Measurements from ENCODE around the gene MAMSTR.
A peak's percentile ranks its signal among the peaks of the same experiment; 100 is the strongest.

Gene MAMSTR

DNA sequence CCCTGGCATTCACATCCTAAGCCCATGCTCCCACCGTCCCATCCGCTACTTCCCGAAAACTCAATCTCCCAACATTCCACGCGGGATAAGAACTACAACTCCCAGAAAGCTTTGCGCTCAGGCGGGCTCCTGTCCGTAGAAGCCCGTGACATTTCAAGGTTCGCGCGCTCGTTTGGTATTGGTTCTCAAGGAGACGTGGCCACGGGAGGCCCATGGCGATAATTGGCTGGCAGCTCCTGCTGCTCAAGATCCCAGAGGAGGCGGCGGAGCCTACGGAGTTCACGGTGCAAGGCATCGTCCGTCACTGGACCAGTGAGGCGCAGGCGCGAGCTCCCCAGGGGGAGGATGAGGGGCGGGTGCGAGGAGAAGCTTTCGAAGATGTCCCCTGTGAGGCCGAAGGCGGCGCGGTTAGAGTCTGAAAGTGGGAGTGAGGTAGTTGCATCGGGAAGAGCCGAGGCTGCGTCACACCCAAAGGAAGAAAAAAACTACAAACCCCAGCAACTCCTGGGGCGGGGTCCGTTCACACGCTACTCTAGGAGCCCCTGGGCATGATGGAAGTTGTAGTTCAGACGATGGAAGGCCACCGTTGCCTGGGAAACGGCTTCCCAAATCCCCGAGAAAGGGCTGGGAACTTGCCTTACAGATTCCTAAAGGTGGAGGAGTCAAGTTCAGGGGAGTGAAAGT is 1.2 kb upstream of the MAMSTR start (continued):
- peak; percentile 68 for TF ChIP-seq ZBTB20 (tag by site-specific recombination; IDR thresholded peaks at IDR 0.05)
- peak; percentile 41; the same call in 1 of the 2 replicates for TF ChIP-seq KLF9 (tag by site-specific recombination; IDR thresholded peaks at IDR 0.05; ENCODE audit: low read depth)
- no peak for TF ChIP-seq ZNF239 (tag by site-specific recombination; IDR thresholded peaks at IDR 0.05)
- TF ChIP-seq ZNF184 (tag by site-specific recombination; IDR thresholded peaks at IDR 0.05), result no peak
- TF ChIP-seq RBAK (tag by site-specific recombination; IDR thresholded peaks at IDR 0.05), result no peak
- no peak for TF ChIP-seq ZNF138 (tag by site-specific recombination; IDR thresholded peaks at IDR 0.05; ENCODE audit: borderline replicate concordance)
- TF ChIP-seq ZNF561 (tag by site-specific recombination; IDR thresholded peaks at IDR 0.05; ENCODE audit: borderline replicate concordance), result 0 out of 2 replicates have a peak, but pooled peaks have one; percentile 56
- TF ChIP-seq ZNF76 (tag by site-specific recombination; IDR thresholded peaks at IDR 0.05; ENCODE audit: borderline replicate concordance, low read depth), result peak; percentile 95
- no peak for TF ChIP-seq ZNF585B (tag by site-specific recombination; IDR thresholded peaks at IDR 0.05)
- TF ChIP-seq KLF8 (tag by site-specific recombination; IDR thresholded peaks at IDR 0.05), result peak; percentile 88
- TF ChIP-seq, protein P1, sequence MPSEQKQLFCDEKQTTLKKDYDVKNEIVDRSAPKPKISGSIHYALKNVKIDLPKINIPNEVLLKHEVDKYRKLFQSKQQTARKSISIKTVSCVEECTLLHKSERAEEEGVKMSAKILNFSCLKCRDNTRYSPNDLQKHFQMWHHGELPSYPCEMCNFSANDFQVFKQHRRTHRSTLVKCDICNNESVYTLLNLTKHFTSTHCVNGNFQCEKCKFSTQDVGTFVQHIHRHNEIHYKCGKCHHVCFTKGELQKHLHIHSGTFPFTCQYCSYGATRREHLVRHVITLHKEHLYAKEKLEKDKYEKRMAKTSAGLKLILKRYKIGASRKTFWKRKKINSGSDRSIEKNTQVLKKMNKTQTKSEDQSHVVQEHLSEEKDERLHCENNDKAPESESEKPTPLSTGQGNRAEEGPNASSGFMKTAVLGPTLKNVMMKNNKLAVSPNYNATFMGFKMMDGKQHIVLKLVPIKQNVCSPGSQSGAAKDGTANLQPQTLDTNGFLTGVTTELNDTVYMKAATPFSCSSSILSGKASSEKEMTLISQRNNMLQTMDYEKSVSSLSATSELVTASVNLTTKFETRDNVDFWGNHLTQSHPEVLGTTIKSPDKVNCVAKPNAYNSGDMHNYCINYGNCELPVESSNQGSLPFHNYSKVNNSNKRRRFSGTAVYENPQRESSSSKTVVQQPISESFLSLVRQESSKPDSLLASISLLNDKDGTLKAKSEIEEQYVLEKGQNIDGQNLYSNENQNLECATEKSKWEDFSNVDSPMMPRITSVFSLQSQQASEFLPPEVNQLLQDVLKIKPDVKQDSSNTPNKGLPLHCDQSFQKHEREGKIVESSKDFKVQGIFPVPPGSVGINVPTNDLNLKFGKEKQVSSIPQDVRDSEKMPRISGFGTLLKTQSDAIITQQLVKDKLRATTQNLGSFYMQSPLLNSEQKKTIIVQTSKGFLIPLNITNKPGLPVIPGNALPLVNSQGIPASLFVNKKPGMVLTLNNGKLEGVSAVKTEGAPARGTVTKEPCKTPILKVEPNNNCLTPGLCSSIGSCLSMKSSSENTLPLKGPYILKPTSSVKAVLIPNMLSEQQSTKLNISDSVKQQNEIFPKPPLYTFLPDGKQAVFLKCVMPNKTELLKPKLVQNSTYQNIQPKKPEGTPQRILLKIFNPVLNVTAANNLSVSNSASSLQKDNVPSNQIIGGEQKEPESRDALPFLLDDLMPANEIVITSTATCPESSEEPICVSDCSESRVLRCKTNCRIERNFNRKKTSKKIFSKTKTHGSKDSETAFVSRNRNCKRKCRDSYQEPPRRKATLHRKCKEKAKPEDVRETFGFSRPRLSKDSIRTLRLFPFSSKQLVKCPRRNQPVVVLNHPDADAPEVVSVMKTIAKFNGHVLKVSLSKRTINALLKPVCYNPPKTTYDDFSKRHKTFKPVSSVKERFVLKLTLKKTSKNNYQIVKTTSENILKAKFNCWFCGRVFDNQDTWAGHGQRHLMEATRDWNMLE (tag by site-specific recombination; conservative IDR thresholded peaks at IDR 0.05; ENCODE audit: low read depth), result 0 out of 2 replicates have a peak, but pooled peaks have one; percentile 35
- no peak for TF ChIP-seq ZNF37A (tag by site-specific recombination; IDR thresholded peaks at IDR 0.05)
- TF ChIP-seq ZNF2 (tag by site-specific recombination; IDR thresholded peaks at IDR 0.05), result 0 out of 2 replicates have a peak, but pooled peaks have one; percentile 23
- TF ChIP-seq EGR2 (tag by site-specific recombination; IDR thresholded peaks at IDR 0.05; ENCODE audit: low read depth), result no peak
- peak; percentile 69 for TF ChIP-seq ZIC2 (tag by site-specific recombination; IDR thresholded peaks at IDR 0.05)
- TF ChIP-seq ZNF394 (tag by site-specific recombination; IDR thresholded peaks at IDR 0.05; ENCODE audit: borderline replicate concordance), result peak; percentile 96
- no peak for TF ChIP-seq ZNF529 (tag by site-specific recombination; IDR thresholded peaks at IDR 0.05; ENCODE audit: insufficient replicate concordance)
- TF ChIP-seq ZBTB8A (tag by site-specific recombination; IDR thresholded peaks at IDR 0.05), result peak; percentile 18; the same call in 1 of the 2 replicates
- TF ChIP-seq ZNF350 (tag by site-specific recombination; IDR thresholded peaks at IDR 0.05), result no peak
- no peak for TF ChIP-seq KLF10 (tag by site-specific recombination; IDR thresholded peaks at IDR 0.05)
- TF ChIP-seq, protein P2, sequence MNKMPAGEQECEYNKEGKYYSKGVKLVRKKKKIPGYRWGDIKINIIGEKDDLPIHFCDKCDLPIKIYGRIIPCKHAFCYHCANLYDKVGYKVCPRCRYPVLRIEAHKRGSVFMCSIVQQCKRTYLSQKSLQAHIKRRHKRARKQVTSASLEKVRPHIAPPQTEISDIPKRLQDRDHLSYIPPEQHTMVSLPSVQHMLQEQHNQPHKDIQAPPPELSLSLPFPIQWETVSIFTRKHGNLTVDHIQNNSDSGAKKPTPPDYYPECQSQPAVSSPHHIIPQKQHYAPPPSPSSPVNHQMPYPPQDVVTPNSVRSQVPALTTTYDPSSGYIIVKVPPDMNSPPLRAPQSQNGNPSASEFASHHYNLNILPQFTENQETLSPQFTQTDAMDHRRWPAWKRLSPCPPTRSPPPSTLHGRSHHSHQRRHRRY (tag by site-specific recombination; IDR thresholded peaks at IDR 0.05), result no peak
- no peak for TF ChIP-seq ZFP69B (tag by site-specific recombination; IDR thresholded peaks at IDR 0.05)
- TF ChIP-seq, protein P3, sequence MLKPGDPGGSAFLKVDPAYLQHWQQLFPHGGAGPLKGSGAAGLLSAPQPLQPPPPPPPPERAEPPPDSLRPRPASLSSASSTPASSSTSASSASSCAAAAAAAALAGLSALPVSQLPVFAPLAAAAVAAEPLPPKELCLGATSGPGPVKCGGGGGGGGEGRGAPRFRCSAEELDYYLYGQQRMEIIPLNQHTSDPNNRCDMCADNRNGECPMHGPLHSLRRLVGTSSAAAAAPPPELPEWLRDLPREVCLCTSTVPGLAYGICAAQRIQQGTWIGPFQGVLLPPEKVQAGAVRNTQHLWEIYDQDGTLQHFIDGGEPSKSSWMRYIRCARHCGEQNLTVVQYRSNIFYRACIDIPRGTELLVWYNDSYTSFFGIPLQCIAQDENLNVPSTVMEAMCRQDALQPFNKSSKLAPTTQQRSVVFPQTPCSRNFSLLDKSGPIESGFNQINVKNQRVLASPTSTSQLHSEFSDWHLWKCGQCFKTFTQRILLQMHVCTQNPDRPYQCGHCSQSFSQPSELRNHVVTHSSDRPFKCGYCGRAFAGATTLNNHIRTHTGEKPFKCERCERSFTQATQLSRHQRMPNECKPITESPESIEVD (tag by site-specific recombination; IDR thresholded peaks at IDR 0.05), result no peak
- no peak for TF ChIP-seq ZBTB7A (tag by site-specific recombination; IDR thresholded peaks at IDR 0.05; ENCODE audit: low read depth)
- no peak for TF ChIP-seq ZNF660 (tag by site-specific recombination; IDR thresholded peaks at IDR 0.05)
- TF ChIP-seq, protein P4, sequence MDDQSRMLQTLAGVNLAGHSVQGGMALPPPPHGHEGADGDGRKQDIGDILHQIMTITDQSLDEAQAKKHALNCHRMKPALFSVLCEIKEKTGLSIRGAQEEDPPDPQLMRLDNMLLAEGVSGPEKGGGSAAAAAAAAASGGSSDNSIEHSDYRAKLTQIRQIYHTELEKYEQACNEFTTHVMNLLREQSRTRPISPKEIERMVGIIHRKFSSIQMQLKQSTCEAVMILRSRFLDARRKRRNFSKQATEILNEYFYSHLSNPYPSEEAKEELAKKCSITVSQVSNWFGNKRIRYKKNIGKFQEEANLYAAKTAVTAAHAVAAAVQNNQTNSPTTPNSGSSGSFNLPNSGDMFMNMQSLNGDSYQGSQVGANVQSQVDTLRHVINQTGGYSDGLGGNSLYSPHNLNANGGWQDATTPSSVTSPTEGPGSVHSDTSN (CRISPR knock-in tag; IDR thresholded peaks at IDR 0.05), result peak; percentile 69; the same call in 1 of the 2 replicates
- no peak for TF ChIP-seq ZNF114 (tag by site-specific recombination; IDR thresholded peaks at IDR 0.05)
- TF ChIP-seq ZNF266 (tag by site-specific recombination; IDR thresholded peaks at IDR 0.05; ENCODE audit: low read depth), result no peak
- no peak for TF ChIP-seq ZNF747 (tag by site-specific recombination; IDR thresholded peaks at IDR 0.05)
- peak; percentile 60 for TF ChIP-seq ZNF366 (tag by site-specific recombination; conservative IDR thresholded peaks at IDR 0.05)
- TF ChIP-seq, protein P5, sequence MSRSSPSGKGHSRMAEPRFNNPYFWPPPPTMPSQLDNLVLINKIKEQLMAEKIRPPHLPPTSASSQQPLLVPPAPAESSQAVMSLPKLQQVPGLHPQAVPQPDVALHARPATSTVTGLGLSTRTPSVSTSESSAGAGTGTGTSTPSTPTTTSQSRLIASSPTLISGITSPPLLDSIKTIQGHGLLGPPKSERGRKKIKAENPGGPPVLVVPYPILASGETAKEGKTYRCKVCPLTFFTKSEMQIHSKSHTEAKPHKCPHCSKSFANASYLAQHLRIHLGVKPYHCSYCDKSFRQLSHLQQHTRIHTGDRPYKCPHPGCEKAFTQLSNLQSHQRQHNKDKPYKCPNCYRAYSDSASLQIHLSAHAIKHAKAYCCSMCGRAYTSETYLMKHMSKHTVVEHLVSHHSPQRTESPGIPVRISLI (tag by site-specific recombination; IDR thresholded peaks at IDR 0.05), result no peak
